Measurements from ENCODE around the gene PCED1B.

PCED1B gene

DNA sequence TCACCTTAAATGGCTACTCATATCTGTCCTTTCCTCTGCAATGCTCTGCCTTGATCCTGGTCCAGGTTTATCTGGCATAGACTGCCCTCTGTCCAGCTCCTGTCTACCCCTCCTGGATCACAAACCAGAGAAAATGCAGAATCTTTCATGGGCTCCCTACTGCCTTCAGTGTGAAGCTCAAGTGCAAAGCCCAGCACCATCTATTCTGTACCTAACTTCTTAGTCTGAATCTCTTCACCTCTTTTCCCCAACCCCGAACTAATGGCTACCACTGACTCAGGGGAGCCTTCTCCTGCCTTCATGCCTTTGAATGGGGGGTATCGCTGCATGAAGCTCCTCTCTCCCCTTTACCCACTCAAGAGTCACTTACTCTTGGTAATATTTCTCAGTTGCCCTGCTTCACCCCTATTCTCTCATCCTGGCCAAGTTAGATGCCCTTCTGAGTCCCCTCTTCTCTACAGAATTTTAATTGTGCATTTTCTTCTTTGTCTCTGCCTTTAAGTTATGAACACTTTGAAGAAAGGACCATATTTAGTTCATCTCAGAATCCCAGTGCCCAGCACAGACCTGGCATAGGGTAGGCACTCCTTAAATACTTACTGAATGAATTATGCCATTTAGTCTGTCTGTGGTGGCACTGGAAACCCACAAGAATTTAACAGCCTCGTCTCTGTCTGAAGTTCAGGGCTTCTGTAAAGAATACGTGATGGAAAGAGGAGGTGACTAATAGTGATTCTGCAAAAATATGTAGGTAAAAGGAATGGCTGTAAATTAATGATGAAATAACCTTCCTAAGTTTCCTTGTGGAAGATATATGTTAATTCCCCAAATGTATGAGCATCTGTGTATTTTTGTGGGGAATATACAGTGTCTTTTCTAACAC lies 191.6 kb downstream of the PCED1B start (continued):
- TF ChIP-seq, protein P1, sequence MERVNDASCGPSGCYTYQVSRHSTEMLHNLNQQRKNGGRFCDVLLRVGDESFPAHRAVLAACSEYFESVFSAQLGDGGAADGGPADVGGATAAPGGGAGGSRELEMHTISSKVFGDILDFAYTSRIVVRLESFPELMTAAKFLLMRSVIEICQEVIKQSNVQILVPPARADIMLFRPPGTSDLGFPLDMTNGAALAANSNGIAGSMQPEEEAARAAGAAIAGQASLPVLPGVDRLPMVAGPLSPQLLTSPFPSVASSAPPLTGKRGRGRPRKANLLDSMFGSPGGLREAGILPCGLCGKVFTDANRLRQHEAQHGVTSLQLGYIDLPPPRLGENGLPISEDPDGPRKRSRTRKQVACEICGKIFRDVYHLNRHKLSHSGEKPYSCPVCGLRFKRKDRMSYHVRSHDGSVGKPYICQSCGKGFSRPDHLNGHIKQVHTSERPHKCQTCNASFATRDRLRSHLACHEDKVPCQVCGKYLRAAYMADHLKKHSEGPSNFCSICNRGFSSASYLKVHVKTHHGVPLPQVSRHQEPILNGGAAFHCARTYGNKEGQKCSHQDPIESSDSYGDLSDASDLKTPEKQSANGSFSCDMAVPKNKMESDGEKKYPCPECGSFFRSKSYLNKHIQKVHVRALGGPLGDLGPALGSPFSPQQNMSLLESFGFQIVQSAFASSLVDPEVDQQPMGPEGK (CRISPR knock-in tag; IDR thresholded peaks at IDR 0.05; ENCODE audit: borderline replicate concordance), result no peak
- no peak for TF ChIP-seq ISL1 (CRISPR knock-in tag; IDR thresholded peaks at IDR 0.05)
- no peak for TF ChIP-seq ZFP3 (CRISPR knock-in tag; IDR thresholded peaks at IDR 0.05)
- no peak for TF ChIP-seq ARNTL (CRISPR knock-in tag; IDR thresholded peaks at IDR 0.05; ENCODE audit: borderline replicate concordance, low read depth)
- TF ChIP-seq RARB (CRISPR knock-in tag; IDR thresholded peaks at IDR 0.05), result no peak
- no peak for TF ChIP-seq PPARA (CRISPR knock-in tag; IDR thresholded peaks at IDR 0.05; ENCODE audit: borderline replicate concordance)
- TF ChIP-seq, protein P2, sequence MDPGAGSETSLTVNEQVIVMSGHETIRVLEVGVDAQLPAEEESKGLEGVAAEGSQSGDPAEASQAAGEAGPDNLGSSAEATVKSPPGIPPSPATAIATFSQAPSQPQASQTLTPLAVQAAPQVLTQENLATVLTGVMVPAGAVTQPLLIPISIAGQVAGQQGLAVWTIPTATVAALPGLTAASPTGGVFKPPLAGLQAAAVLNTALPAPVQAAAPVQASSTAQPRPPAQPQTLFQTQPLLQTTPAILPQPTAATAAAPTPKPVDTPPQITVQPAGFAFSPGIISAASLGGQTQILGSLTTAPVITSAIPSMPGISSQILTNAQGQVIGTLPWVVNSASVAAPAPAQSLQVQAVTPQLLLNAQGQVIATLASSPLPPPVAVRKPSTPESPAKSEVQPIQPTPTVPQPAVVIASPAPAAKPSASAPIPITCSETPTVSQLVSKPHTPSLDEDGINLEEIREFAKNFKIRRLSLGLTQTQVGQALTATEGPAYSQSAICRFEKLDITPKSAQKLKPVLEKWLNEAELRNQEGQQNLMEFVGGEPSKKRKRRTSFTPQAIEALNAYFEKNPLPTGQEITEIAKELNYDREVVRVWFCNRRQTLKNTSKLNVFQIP (CRISPR knock-in tag; IDR thresholded peaks at IDR 0.05; ENCODE audit: borderline replicate concordance, low read depth), result no peak
- TF ChIP-seq SNAI2 (CRISPR knock-in tag; IDR thresholded peaks at IDR 0.05), result no peak
- TF ChIP-seq GLIS3 (CRISPR knock-in tag; IDR thresholded peaks at IDR 0.05), result no peak
- no peak for TF ChIP-seq ZNF8 (CRISPR knock-in tag; IDR thresholded peaks at IDR 0.05)
- TF ChIP-seq BACH2 (CRISPR knock-in tag; IDR thresholded peaks at IDR 0.05; ENCODE audit: borderline replicate concordance), result no peak
- no peak for TF ChIP-seq ZNF70 (CRISPR knock-in tag; IDR thresholded peaks at IDR 0.05)
- no peak for TF ChIP-seq TCF4 (CRISPR knock-in tag; IDR thresholded peaks at IDR 0.05; ENCODE audit: borderline replicate concordance)
- TF ChIP-seq OSR1 (CRISPR knock-in tag; IDR thresholded peaks at IDR 0.05), result no peak

DNA sequence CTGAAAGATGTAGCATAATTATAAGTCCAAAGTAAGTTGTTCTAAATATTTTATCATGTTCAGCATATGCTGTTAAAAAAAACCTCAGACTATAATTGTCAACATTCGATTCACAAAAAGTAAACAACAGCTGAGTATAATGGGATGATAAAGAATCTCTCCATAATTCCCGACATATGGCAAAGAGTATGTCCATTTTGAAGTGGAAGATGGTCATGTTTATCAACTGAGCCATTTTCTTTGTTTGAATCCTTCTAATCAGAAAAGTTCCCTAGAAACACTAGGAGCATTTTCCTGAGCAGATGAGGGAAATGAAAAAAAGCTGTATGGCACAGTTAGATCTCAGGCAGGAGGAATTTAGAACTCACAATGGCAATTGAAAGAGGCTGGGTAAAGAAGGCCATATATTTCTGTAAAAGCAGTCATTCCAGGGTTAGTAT lies 192.4 kb downstream of the PCED1B start:
- no peak for ATAC-seq
- TF ChIP-seq ZFP30 (CRISPR knock-in tag; IDR thresholded peaks at IDR 0.05) (no peak), ISL1 (CRISPR knock-in tag; IDR thresholded peaks at IDR 0.05) (no peak), CSDC2 (CRISPR knock-in tag; IDR thresholded peaks at IDR 0.05) (no peak), ARNTL (CRISPR knock-in tag; IDR thresholded peaks at IDR 0.05; ENCODE audit: borderline replicate concordance, low read depth) (no peak), TOX (CRISPR knock-in tag; IDR thresholded peaks at IDR 0.05; ENCODE audit: borderline replicate concordance) (no peak), RARB (CRISPR knock-in tag; IDR thresholded peaks at IDR 0.05) (no peak), ZNF8 (CRISPR knock-in tag; IDR thresholded peaks at IDR 0.05) (no peak), BACH2 (CRISPR knock-in tag; IDR thresholded peaks at IDR 0.05; ENCODE audit: borderline replicate concordance) (no peak), TCF4 (CRISPR knock-in tag; IDR thresholded peaks at IDR 0.05; ENCODE audit: borderline replicate concordance) (no peak), ZNF565 (CRISPR knock-in tag; conservative IDR thresholded peaks at IDR 0.05; ENCODE audit: low read depth) (no peak), ZNF70 (CRISPR knock-in tag; IDR thresholded peaks at IDR 0.05) (no peak), PPARA (CRISPR knock-in tag; IDR thresholded peaks at IDR 0.05; ENCODE audit: borderline replicate concordance) (no peak), ZC3H10 (CRISPR knock-in tag; IDR thresholded peaks at IDR 0.05) (no peak)
- TF ChIP-seq, protein P3, sequence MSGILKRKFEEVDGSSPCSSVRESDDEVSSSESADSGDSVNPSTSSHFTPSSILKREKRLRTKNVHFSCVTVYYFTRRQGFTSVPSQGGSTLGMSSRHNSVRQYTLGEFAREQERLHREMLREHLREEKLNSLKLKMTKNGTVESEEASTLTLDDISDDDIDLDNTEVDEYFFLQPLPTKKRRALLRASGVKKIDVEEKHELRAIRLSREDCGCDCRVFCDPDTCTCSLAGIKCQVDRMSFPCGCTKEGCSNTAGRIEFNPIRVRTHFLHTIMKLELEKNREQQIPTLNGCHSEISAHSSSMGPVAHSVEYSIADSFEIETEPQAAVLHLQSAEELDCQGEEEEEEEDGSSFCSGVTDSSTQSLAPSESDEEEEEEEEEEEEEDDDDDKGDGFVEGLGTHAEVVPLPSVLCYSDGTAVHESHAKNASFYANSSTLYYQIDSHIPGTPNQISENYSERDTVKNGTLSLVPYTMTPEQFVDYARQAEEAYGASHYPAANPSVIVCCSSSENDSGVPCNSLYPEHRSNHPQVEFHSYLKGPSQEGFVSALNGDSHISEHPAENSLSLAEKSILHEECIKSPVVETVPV (CRISPR knock-in tag; IDR thresholded peaks at IDR 0.05), result no peak
- TF ChIP-seq, protein P4, sequence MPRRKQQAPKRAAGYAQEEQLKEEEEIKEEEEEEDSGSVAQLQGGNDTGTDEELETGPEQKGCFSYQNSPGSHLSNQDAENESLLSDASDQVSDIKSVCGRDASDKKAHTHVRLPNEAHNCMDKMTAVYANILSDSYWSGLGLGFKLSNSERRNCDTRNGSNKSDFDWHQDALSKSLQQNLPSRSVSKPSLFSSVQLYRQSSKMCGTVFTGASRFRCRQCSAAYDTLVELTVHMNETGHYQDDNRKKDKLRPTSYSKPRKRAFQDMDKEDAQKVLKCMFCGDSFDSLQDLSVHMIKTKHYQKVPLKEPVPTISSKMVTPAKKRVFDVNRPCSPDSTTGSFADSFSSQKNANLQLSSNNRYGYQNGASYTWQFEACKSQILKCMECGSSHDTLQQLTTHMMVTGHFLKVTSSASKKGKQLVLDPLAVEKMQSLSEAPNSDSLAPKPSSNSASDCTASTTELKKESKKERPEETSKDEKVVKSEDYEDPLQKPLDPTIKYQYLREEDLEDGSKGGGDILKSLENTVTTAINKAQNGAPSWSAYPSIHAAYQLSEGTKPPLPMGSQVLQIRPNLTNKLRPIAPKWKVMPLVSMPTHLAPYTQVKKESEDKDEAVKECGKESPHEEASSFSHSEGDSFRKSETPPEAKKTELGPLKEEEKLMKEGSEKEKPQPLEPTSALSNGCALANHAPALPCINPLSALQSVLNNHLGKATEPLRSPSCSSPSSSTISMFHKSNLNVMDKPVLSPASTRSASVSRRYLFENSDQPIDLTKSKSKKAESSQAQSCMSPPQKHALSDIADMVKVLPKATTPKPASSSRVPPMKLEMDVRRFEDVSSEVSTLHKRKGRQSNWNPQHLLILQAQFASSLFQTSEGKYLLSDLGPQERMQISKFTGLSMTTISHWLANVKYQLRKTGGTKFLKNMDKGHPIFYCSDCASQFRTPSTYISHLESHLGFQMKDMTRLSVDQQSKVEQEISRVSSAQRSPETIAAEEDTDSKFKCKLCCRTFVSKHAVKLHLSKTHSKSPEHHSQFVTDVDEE (CRISPR knock-in tag; IDR thresholded peaks at IDR 0.05), result no peak
- TF ChIP-seq, protein P2 (CRISPR knock-in tag; IDR thresholded peaks at IDR 0.05; ENCODE audit: borderline replicate concordance, low read depth), result no peak
- TF ChIP-seq, protein P5, sequence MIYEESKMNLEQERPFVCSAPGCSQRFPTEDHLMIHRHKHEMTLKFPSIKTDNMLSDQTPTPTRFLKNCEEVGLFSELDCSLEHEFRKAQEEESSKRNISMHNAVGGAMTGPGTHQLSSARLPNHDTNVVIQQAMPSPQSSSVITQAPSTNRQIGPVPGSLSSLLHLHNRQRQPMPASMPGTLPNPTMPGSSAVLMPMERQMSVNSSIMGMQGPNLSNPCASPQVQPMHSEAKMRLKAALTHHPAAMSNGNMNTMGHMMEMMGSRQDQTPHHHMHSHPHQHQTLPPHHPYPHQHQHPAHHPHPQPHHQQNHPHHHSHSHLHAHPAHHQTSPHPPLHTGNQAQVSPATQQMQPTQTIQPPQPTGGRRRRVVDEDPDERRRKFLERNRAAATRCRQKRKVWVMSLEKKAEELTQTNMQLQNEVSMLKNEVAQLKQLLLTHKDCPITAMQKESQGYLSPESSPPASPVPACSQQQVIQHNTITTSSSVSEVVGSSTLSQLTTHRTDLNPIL (CRISPR knock-in tag; IDR thresholded peaks at IDR 0.05; ENCODE audit: low read depth), result no peak
- TF ChIP-seq, protein P1 (CRISPR knock-in tag; IDR thresholded peaks at IDR 0.05; ENCODE audit: borderline replicate concordance), result no peak
